Activated naive CD8-positive, alpha-beta T cell treated with anti-CD3 and anti-CD28 coated beads for 36 hours (primary cell): ENCODE results near the gene NCEH1. TPM values are rescaled to one million over a fixed set of nuclear protein-coding genes. Genes with fewer than 3 reads are reported as not detected.
A peak's percentile ranks its signal among the peaks of the same experiment; 100 is the strongest.
"Not testable (repeated sequence)": the region's sequence is repeated elsewhere in the genome, so short reads cannot be mapped to it uniquely, and the experiment has no call there.

ENCODE experiments used
- DNase-seq: peaks from one replicate; pipeline ENCODE4 v3.0.0; 2021
- H3K27ac Mint-ChIP-seq: one replicate; pipeline ENCODE4 v1.8.0; 2022; ENCODE audit warnings: mild to moderate bottlenecking, moderate library complexity, mixed read lengths
- H3K27me3 Mint-ChIP-seq: one replicate; pipeline ENCODE4 v1.8.0; 2022; ENCODE audit warnings: mild to moderate bottlenecking, mixed read lengths
- H3K36me3 Mint-ChIP-seq: one replicate; pipeline ENCODE4 v1.8.0; 2021; ENCODE audit warnings: mild to moderate bottlenecking, mixed read lengths
- H3K4me1 Mint-ChIP-seq: one replicate; pipeline ENCODE4 v1.8.0; 2021; ENCODE audit warnings: mixed read lengths
- H3K4me3 Mint-ChIP-seq: one replicate; pipeline ENCODE4 v1.8.0; 2022; ENCODE audit warnings: mild to moderate bottlenecking, moderate library complexity, mixed read lengths
- H3K9me3 Mint-ChIP-seq: one replicate; pipeline ENCODE4 v1.8.0; 2022; ENCODE audit warnings: mixed read lengths
- total RNA-seq, 2 experiments: library from RNA; stranded (reverse); gene quantifications; one replicate each; pipeline ENCODE4 v1.2.3, GENCODE V29; 2021

The NCEH1 gene
- 1 to 10 TPM; 6.4 to 6.7 TPM for total RNA-seq

GRCh38 chr3:172710664-172711453 is at the start of gene NCEH1:
TSS of gene NCEH1 (minus strand) at chr3:172711067. CDS start at chr3:172710984, 83 bp downstream.
- peak within 1 kb of the TSS; percentile 80 for H3K27ac Mint-ChIP-seq
- DNase-seq: peak; percentile 80
- no peaks in the 10 kb centered on the region for H3K36me3 Mint-ChIP-seq
- H3K4me3 Mint-ChIP-seq: peak within 1 kb of the TSS; percentile 91
- H3K27me3 Mint-ChIP-seq: no peaks in the 10 kb centered on the region
- peaks cover 22% of the 10 kb centered on the region for H3K4me1 Mint-ChIP-seq
- no peaks in the 10 kb centered on the region for H3K9me3 Mint-ChIP-seq

- not testable (repeated sequence) for H3K9me3 Mint-ChIP-seq, DNase-seq, H3K4me1 Mint-ChIP-seq, H3K27me3 Mint-ChIP-seq, H3K4me3 Mint-ChIP-seq, H3K27ac Mint-ChIP-seq
- peaks cover 38% of the 10 kb centered on the region for H3K36me3 Mint-ChIP-seq
Observed at GRCh38 chr3:172760416-172760815, 49.5 kb upstream of the NCEH1 start.

DNA sequence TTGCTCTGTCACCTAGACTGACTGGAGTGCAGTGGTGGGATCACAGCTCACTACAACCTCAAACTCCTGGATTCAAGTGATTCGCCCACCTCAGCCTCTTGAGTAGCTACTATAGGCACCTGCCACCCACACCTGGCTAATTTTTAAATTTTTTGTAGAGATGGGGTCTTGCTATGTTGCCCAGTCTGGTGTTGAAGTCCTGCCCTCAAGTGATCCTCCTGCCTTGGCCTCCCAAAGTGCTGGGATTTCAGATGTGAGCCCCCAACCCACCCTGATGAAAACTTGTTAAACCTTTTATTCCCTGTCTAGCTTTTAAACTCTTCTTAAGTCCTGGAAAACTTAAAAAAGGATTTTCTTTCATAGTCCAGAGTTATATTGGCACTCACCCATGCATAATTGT is 42.3 kb upstream of the NCEH1 start:
- Mint-ChIP-seq H3K27ac (no peak overlapping the region), H3K36me3 (peaks cover 16% of the 10 kb centered on the region), H3K27me3 (no peaks in the 10 kb centered on the region), H3K4me3 (no peak overlapping the region), H3K9me3 (no peaks in the 10 kb centered on the region), H3K4me1 (peaks cover 10% of the 10 kb centered on the region)
- DNase-seq: no peak

GRCh38 chr3:172752651-172753050 is 41.8 kb upstream of the NCEH1 start:
- peaks cover 10% of the 10 kb centered on the region for H3K4me1 Mint-ChIP-seq
- H3K27ac Mint-ChIP-seq: no peak overlapping the region
- no peaks in the 10 kb centered on the region for H3K27me3 Mint-ChIP-seq
- no peaks in the 10 kb centered on the region for H3K9me3 Mint-ChIP-seq
- peaks cover 12% of the 10 kb centered on the region for H3K36me3 Mint-ChIP-seq
- peak overlapping the region; percentile 99 for H3K4me3 Mint-ChIP-seq
- no peak for DNase-seq

DNA sequence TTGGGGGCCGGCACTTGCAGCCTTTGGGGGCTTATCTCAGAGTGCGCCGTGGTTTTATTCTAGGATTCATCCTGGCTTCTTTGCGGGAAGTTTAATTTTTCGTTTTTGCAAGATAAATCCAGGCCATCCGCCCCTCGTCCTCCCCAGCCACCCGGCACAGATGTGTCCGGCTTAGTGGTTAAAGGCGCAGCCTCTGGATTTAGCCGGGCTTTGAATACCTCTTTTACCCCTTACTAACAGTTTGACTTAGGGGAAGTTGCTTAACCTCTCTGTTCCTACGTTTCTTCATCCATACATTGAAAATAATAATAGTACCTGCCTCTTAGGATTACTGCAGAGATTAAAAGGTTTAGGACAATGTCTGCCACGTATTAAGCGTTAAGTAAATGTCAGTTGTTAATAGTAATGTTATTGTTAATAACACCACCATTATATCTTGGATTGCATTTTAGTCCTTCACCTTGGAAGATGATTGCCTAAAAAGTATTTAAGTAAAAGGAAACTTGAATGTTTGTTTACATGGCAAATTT is 40.4 kb upstream of the NCEH1 start:
- peaks cover 10% of the 10 kb centered on the region for H3K4me1 Mint-ChIP-seq
- no peaks in the 10 kb centered on the region for H3K27me3 Mint-ChIP-seq
- peak overlapping the region; percentile 99 for H3K4me3 Mint-ChIP-seq
- H3K36me3 Mint-ChIP-seq: peaks cover 7% of the 10 kb centered on the region
- no peak for DNase-seq
- H3K27ac Mint-ChIP-seq: peak overlapping the region; percentile 99
- H3K9me3 Mint-ChIP-seq: no peaks in the 10 kb centered on the region

DNA sequence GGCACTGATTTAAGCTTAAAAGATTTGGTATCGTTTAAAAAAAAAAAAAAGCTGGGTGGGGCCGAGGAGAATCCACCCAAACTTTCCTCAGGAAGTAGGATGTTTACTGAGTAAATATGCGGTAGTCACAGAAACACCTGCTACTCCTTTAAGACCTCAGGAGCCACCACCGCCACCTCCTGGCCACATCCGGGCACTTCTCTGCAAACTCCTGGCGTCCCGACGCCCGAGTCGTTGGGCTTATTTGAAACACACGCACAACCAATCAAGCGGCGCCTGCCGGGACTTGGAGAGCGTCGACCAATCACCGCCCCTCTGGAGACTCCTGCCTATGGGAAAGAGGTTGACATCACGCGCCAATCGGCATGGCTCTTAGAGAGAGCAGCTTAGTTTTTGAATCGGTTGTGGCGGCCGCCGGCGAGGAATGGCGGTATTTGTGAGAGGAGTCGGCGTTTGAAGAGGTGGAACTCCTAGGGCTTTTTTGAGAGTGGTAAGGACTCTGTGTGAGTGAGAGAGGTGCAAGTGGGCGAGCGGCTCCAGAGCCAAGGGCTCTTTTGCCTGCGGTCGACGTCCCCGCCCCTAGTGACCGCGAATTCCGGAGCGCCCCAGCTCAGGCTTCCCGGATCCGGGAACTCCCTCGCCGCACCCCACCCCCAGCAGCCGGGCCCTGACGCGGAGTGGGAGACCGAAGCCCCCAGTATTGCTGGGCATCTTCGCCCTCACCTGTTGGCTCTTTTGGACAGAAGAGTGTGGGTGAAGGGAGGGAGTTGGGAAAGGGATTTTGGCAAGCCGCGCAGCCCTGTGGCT is 39.7 kb upstream of the NCEH1 start, which contains the start of gene ECT2:
Gene ECT2, plus strand, starts transcription at position 359 of the 807 bp plus-strand sequence. CDS start 3,805 bp downstream, outside the sequence.
- no peaks in the 10 kb centered on the region for H3K27me3 Mint-ChIP-seq
- peaks cover 10% of the 10 kb centered on the region for H3K4me1 Mint-ChIP-seq
- peak within 1 kb of the TSS; percentile 99 for H3K27ac Mint-ChIP-seq
- H3K4me3 Mint-ChIP-seq: peak within 1 kb of the TSS; percentile 99
- H3K9me3 Mint-ChIP-seq: no peaks in the 10 kb centered on the region
- H3K36me3 Mint-ChIP-seq: peaks cover 5% of the 10 kb centered on the region
- DNase-seq: peak; percentile 95

- H3K27ac Mint-ChIP-seq: peak overlapping the region; percentile 99
- H3K27me3 Mint-ChIP-seq: no peaks in the 10 kb centered on the region
- peaks cover 10% of the 10 kb centered on the region for H3K4me1 Mint-ChIP-seq
- no peaks in the 10 kb centered on the region for H3K9me3 Mint-ChIP-seq
- DNase-seq: no peak
- peak overlapping the region; percentile 99 for H3K4me3 Mint-ChIP-seq
- H3K36me3 Mint-ChIP-seq: peaks cover 5% of the 10 kb centered on the region
Observed at GRCh38 chr3:172750069-172750367, 39.2 kb upstream of the NCEH1 start.

DNA sequence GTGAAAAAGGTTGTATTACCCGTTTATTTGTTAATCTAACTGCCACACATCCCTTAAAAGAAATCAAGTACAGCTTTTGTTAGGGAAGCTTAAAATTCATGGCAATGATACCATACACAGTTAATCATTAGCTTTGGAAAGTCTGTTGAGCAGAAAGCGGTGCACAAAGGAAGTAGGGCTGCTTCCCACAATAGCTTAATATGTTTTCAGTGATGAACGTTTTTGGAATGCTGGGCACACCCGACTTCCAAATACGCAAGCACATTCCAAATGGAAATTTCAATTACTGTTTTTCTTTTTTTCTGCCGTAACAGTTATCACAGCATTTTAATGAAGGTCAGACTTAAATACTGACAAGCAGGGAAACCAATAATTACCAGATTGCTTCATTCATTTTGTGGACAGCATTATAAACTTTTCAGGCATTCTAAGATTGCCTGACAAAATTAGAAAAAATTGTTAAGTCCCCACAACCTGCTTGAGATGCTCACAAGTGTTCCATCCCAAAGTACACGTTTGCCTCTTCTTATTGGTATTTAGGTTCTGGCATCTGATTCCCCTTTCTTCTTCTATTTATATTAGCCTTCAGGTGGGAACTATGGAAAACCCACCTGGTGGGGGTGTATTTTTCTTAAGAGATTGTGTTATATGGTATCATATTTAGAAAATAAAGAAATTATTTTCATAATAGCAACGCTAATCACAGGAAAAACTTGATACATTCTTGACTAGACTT is 38.5 kb upstream of the NCEH1 start:
- H3K4me3 Mint-ChIP-seq: no peak overlapping the region
- H3K27me3 Mint-ChIP-seq: no peaks in the 10 kb centered on the region
- no peak overlapping the region for H3K27ac Mint-ChIP-seq
- no peak for DNase-seq
- H3K36me3 Mint-ChIP-seq: peaks cover 5% of the 10 kb centered on the region
- H3K4me1 Mint-ChIP-seq: peaks cover 10% of the 10 kb centered on the region
- no peaks in the 10 kb centered on the region for H3K9me3 Mint-ChIP-seq

DNA sequence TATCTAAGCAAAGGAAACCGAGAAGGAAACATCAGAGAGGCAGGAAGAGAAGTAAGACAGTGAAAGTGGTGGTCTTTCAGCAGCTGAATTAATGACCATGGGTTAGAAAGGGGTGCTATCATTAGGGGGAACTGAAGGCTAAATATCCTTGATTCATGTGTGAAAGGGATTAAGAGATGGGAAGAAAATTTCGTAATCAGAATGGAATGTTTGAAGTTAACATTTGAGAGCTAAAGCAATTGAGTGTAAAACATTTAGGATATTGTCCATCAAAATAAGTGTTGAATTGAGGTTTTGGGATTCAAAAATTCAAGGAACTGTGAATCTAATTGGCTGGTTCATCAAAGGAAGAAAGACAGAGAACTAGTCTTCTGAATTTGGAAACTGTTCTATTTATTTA is 35.6 kb upstream of the NCEH1 start:
- no peaks in the 10 kb centered on the region for H3K27me3 Mint-ChIP-seq
- H3K9me3 Mint-ChIP-seq: no peaks in the 10 kb centered on the region

GRCh38 chr3:172739462-172739861 is 28.6 kb upstream of the NCEH1 start:
- Mint-ChIP-seq H3K4me1 (no peaks in the 10 kb centered on the region), H3K36me3 (no peaks in the 10 kb centered on the region), H3K27me3 (peaks cover 8% of the 10 kb centered on the region), H3K4me3 (no peak overlapping the region), H3K27ac (no peak overlapping the region), H3K9me3 (no peaks in the 10 kb centered on the region)
- DNase-seq: no peak

More for the DNA sequence above, 35.6 kb upstream of the NCEH1 start:
- DNase-seq: no peak
- H3K4me1 Mint-ChIP-seq: peaks cover 1% of the 10 kb centered on the region
- H3K36me3 Mint-ChIP-seq: no peaks in the 10 kb centered on the region
- H3K4me3 Mint-ChIP-seq: no peak overlapping the region
- H3K27ac Mint-ChIP-seq: no peak overlapping the region

DNA sequence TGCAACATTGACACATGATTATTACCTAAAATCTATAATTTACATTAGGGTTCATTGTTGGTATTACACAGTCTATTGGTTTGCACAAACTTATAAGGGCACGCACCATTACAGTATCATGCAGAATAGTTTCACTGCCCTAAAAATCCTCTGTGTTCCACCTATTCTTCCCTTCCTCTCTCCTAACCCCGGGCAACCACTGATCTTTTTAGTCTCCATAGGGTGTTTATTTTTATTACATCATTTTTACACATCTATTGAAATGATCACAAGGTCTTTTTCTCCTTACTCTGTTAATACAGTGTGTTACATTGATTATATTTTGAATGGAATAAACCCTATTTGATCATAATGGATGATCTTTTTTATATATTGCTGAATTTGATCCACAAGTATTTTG is 24.1 kb upstream of the NCEH1 start:
- H3K36me3 Mint-ChIP-seq: no peaks in the 10 kb centered on the region
- DNase-seq: no peak
- H3K4me1 Mint-ChIP-seq: no peaks in the 10 kb centered on the region
- H3K4me3 Mint-ChIP-seq: no peak overlapping the region
- no peak overlapping the region for H3K27ac Mint-ChIP-seq
- no peaks in the 10 kb centered on the region for H3K9me3 Mint-ChIP-seq
- H3K27me3 Mint-ChIP-seq: peaks cover 12% of the 10 kb centered on the region

DNA sequence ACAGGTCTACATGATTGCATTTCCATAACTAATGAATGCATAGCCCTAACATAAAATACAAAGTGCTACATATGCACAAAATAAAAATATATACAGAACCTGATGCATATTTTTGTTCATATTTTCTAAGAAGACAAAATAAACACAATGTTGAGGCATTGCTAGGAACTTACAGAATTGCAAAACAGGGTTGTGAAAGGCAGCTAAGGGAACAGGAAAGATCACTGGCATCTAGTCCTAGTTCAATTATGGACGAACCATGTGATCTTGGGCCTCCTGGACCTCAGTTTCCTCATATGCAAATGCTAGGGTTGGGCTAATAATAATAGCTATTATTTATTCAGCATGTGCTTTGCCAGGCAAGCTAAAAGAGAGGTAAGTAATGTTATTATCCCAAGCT is 15.5 kb upstream of the NCEH1 start:
- no peak for DNase-seq
- Mint-ChIP-seq H3K36me3 (no peaks in the 10 kb centered on the region), H3K4me1 (no peaks in the 10 kb centered on the region), H3K9me3 (peaks cover 2% of the 10 kb centered on the region), H3K27ac (no peak overlapping the region), H3K4me3 (no peak overlapping the region), H3K27me3 (no peaks in the 10 kb centered on the region)

DNA sequence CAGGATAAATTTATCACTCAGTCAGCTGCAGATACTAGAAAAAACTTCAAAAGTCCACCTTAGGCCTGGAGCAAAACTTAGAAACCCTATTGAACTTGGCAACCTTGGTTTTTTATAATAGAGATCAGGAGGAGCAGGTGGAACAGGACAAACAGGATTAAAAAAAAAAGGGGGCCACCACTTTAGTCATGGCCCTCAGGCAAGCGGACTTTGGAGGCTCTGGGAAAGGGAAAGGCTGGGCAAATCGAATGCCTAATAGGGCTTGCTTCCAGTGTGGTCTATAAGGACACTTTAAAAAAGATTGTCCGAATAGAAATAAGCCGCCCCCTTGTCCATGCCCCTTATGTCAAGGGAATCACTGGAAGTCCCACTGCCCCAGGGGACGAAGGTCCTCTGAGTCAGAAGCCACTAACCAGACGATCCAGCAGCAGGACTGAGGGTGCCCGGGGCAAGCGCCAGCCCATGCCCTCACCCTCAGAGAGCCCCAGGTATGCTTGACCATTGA is 11.7 kb upstream of the NCEH1 start:
- not testable (repeated sequence) for DNase-seq, H3K9me3 Mint-ChIP-seq, H3K27me3 Mint-ChIP-seq, H3K27ac Mint-ChIP-seq, H3K4me1 Mint-ChIP-seq, H3K36me3 Mint-ChIP-seq, H3K4me3 Mint-ChIP-seq

DNA sequence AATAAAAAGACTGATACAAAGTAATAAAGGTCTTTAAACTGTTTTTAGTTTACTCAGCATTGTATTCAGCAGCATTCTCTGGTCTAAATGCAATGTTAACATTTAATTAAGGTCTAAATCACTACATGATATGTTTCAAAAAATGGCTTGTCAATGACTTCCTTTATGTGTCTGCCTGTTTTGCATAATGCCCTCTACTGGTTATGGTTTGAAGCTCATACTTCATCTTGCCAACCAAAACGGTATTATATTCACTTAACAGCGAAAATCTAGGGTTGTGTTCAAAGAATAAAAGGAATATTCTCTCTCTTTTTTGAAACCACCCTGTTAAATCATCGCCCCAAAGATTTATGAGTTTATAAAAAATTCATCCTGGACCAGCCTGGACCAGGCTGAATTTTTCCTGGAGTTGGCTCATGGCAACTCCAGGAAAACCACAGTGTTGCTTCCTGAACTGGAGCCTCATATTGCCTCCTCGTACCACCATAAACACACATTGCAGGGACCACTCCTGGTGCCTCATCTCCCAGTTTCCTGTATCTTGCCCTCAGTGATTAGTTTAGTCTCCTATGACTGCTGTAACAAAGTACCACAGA is 6.7 kb upstream of the NCEH1 start:
- Mint-ChIP-seq H3K4me3 (no peak overlapping the region), H3K9me3 (peaks cover 5% of the 10 kb centered on the region), H3K4me1 (no peaks in the 10 kb centered on the region), H3K27ac (no peak overlapping the region), H3K36me3 (no peaks in the 10 kb centered on the region), H3K27me3 (no peaks in the 10 kb centered on the region)
- DNase-seq: no peak
